Testis (tissue), 2 donors: Measurements from ENCODE around the gene DHRS7B.

Experiments
- POLR2A ChIP-seq: fragments of 450-650 bp; IDR thresholded peaks from one replicate; pipeline ENCODE4 v1.6.1; 2017; ENCODE audit warnings: antibody characterized with exemption, mild to moderate bottlenecking, moderate library complexity
- TF ChIP-seq, protein P1 (sequence below), 3 experiments: fragments of 450-650 bp in 2 of 3; fragments of 200-600 bp in 1 of 3; sonication (generic) in 1 of 3; IDR thresholded peaks; one replicate each; pipeline ENCODE4 v1.5.1; 2016 to 2019; ENCODE audit warnings: antibody characterized with exemption in 3 of 3, mild to moderate bottlenecking in 2 of 3, moderate library complexity in 1 of 3

DNA sequence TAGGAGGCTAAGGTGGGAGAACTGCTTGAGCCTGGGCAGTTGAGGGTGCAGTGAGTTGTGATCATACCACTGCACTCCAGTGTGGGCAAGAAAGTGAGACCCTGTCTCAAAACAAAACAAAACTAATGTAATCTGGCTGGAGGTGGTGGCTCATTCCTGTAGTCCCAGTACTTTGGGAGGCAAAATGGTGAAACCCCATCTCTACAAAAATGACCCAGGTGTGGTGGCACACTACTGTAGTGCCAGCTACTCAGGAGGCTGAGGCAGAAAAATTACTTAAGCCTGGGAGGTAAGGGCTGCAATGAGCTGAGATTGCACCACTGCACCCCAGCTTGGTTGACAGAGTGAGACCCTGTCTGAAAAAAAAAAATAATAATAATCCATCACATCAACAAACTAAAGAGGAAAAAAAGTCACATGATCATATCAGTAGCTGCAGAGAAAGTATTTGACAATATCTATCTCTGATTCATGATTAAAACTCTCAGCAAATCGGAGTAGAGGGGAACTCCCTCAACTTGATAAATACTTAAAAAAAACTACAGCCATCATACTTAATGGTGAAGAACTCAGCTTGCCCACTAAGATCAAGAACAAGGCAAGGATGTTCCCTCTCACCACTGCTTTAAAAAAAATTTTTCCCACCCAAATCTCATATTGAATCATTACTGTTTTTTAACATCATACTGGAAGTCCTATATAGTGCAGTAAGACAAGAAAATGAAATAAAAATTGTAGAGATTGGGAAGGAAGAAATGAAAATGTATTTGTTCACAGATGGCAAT, 31.0 kb downstream of the DHRS7B start:
- TF ChIP-seq, protein P1, sequence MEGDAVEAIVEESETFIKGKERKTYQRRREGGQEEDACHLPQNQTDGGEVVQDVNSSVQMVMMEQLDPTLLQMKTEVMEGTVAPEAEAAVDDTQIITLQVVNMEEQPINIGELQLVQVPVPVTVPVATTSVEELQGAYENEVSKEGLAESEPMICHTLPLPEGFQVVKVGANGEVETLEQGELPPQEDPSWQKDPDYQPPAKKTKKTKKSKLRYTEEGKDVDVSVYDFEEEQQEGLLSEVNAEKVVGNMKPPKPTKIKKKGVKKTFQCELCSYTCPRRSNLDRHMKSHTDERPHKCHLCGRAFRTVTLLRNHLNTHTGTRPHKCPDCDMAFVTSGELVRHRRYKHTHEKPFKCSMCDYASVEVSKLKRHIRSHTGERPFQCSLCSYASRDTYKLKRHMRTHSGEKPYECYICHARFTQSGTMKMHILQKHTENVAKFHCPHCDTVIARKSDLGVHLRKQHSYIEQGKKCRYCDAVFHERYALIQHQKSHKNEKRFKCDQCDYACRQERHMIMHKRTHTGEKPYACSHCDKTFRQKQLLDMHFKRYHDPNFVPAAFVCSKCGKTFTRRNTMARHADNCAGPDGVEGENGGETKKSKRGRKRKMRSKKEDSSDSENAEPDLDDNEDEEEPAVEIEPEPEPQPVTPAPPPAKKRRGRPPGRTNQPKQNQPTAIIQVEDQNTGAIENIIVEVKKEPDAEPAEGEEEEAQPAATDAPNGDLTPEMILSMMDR (IDR thresholded peaks at IDR 0.05): no peak
- no peak for TF ChIP-seq POLR2A
